Endothelial cell of umbilical vein (primary cell): ENCODE results near the gene P2RY6. TPM values are rescaled to one million over a fixed set of nuclear protein-coding genes. Genes with fewer than 3 reads are reported as not detected.

ENCODE experiments used
- BruUV-seq: library from RNA; stranded (reverse); fragments of 400-500 nt; replicated peaks from 2 replicates; lab custom pipeline; 2021; lab: Mats Ljungman, UMichigan
- CTCF ChIA-PET: fragments of 300-600, 350-600 bp; sonication (Branson Sonifier 250); formaldehyde crosslinking; loops from one replicate; lab custom pipeline; 2021; ENCODE audit warnings: antibody characterized with exemption, inconsistent platforms; lab: Charles Lee
- POLR2A ChIA-PET: fragments of 300-600, 350-600 bp; sonication (Branson Sonifier 250); formaldehyde crosslinking; loops from one replicate; lab custom pipeline; 2021; ENCODE audit warnings: antibody characterized with exemption, inconsistent platforms; lab: Charles Lee
- DNase-seq: peaks from one replicate; pipeline ENCODE4 v3.0.0-alpha.2; 2011; ENCODE audit warnings: low read depth, low spot score
- FAIRE-seq: peaks from 2 replicates; lab custom pipeline; 2011; peaks lifted over from hg19 to GRCh38; lab: Jason Lieb, UNC
- H2AFZ ChIP-seq: 2 replicates; pipeline ENCODE4 v1.6.0; 2012; ENCODE audit warnings: low read depth, low read length, control low read depth, inconsistent platforms
- H3K27ac ChIP-seq: 2 replicates; pipeline ENCODE4 v1.5.1; 2011; ENCODE audit warnings: low read depth, mild to moderate bottlenecking, control low read depth, low read length, moderate library complexity; ENCODE audit not compliant: insufficient read depth
- H3K27me3 ChIP-seq, 2 experiments: 2 replicates each; pipeline versions ENCODE4 v1.6.0 to v1.6.1; 2011; ENCODE audit warnings: low read length in 2 of 2, mixed read lengths in 1 of 2; ENCODE audit not compliant: control insufficient read depth in 2 of 2, insufficient read depth in 2 of 2
- H3K36me3 ChIP-seq, 2 experiments: 2 replicates in 1 of 2; 3 replicates in 1 of 2; pipeline ENCODE4 v1.5.1; 2011; ENCODE audit warnings: low read length in 2 of 2, mild to moderate bottlenecking in 1 of 2, moderate library complexity in 1 of 2; ENCODE audit not compliant: control insufficient read depth in 2 of 2, insufficient read depth in 2 of 2; ENCODE audit errors: extremely low read depth in 1 of 2
- H3K4me1 ChIP-seq: 3 replicates; pipeline ENCODE4 v1.5.1; 2011; ENCODE audit warnings: mild to moderate bottlenecking, low read length; ENCODE audit not compliant: control insufficient read depth, insufficient read depth; ENCODE audit errors: extremely low read depth
- H3K4me2 ChIP-seq: 2 replicates; pipeline ENCODE4 v1.6.1; 2011; ENCODE audit warnings: low read length, control low read depth, mixed read lengths; ENCODE audit not compliant: insufficient read depth
- H3K4me3 ChIP-seq, 3 experiments: fragments of 200-600 bp in 1 of 3; sonication (generic), shearing (Covaris generic) in 1 of 3; replicated peaks in 1 of 3; 2 replicates each; pipeline ENCODE4 v1.5.1; 2011 to 2016; ENCODE audit warnings: control low read depth in 3 of 3, low read length in 3 of 3, mild to moderate bottlenecking in 2 of 3, inconsistent platforms in 1 of 3, low read depth in 1 of 3, moderate library complexity in 1 of 3; ENCODE audit not compliant: insufficient read depth in 1 of 3
- H3K79me2 ChIP-seq: 2 replicates; pipeline ENCODE4 v1.6.0; 2012; ENCODE audit warnings: low read length, inconsistent platforms; ENCODE audit not compliant: control insufficient read depth, insufficient read depth
- H3K9ac ChIP-seq: replicated peaks from 2 replicates; pipeline ENCODE3; 2011; ENCODE audit warnings: low read length, control low read depth; ENCODE audit not compliant: insufficient read depth; ENCODE audit errors: extremely low read depth
- H3K9me1 ChIP-seq: replicated peaks from 3 replicates; pipeline ENCODE4 v1.6.0; 2011; ENCODE audit warnings: mild to moderate bottlenecking, low read length; ENCODE audit not compliant: control insufficient read depth, insufficient read depth; ENCODE audit errors: extremely low read depth
- H3K9me3 ChIP-seq: replicated peaks from 2 replicates; pipeline ENCODE4 v1.5.1; 2012; ENCODE audit warnings: low read length, inconsistent platforms; ENCODE audit not compliant: control insufficient read depth, insufficient read depth
- H4K20me1 ChIP-seq: replicated peaks from 2 replicates; pipeline ENCODE3; 2011; ENCODE audit warnings: mild to moderate bottlenecking, low read length; ENCODE audit not compliant: control insufficient read depth, insufficient read depth; ENCODE audit errors: extremely low read depth
- EZH2 ChIP-seq: IDR thresholded peaks from 2 replicates; pipeline ENCODE4 v1.6.1; 2012; ENCODE audit warnings: borderline replicate concordance, low read depth, mild to moderate bottlenecking, moderate library complexity, low read length, inconsistent platforms; ENCODE audit not compliant: severe bottlenecking
- FOS ChIP-seq: IDR thresholded peaks from 2 replicates; pipeline ENCODE4 v1.6.1; 2011; ENCODE audit warnings: mild to moderate bottlenecking, low read length, moderate library complexity, borderline replicate concordance; ENCODE audit not compliant: insufficient read depth
- GATA2 ChIP-seq: IDR thresholded peaks from 2 replicates; pipeline ENCODE4 v1.7.0; 2011; ENCODE audit warnings: low read depth, mild to moderate bottlenecking, moderate library complexity, mixed read lengths, low read length; ENCODE audit not compliant: insufficient read length, insufficient read depth
- JUN ChIP-seq: IDR thresholded peaks from 2 replicates; pipeline ENCODE4 v1.6.1; 2011; ENCODE audit warnings: borderline replicate concordance, low read depth; ENCODE audit not compliant: insufficient read length, insufficient read depth
- MYC ChIP-seq: IDR thresholded peaks from one replicate; pipeline ENCODE4 v1.6.1; 2011; ENCODE audit warnings: mild to moderate bottlenecking, low read depth, low read length
- POLR2A ChIP-seq: IDR thresholded peaks from 2 replicates; pipeline ENCODE4 v1.6.1; 2012; ENCODE audit warnings: low read depth, mild to moderate bottlenecking, control low read depth, low read length
- POLR2AphosphoS5 ChIP-seq: IDR thresholded peaks from 2 replicates; pipeline ENCODE4 v1.6.1; 2012; ENCODE audit warnings: low read depth, mild to moderate bottlenecking, control low read depth, low read length, moderate library complexity; ENCODE audit not compliant: insufficient read depth
- dilution Hi-C: fragments of 300-500 bp; cut with MboI; formaldehyde crosslinking; loops from one replicate; pipeline ENCODE4 v1.15.0; 2019; ENCODE audit warnings: low sequenced_read_pairs; ENCODE audit not compliant: extremely low pct_ligation_motif_present
- intact Hi-C: fragments of 100-400 bp; cut with micrococcal nuclease; formaldehyde crosslinking; loops from one replicate; pipeline ENCODE4 v1.10.0; 2022
- polyA plus RNA-seq, 4 experiments: library from polyadenylated mRNA; depleted of rRNA in 3 of 4; stranded (reverse) in 3 of 4; unstranded in 1 of 4; fragments of >200 nt; gene quantifications; 2 replicates each; pipeline versions ENCODE4 v1.2.1 to v1.2.3, GENCODE V29; 2011 to 2012; ENCODE audit warnings: missing spikeins in 1 of 4
- total RNA-seq: library from RNA; stranded (reverse); gene quantifications from 2 replicates; pipeline ENCODE4 v1.2.3, GENCODE V29; 2021
- TF ChIP-seq, protein P1 (sequence below), 2 donors: IDR thresholded peaks; 1 replicate in 1 of 2; 2 replicates in 1 of 2; pipeline ENCODE4 v1.5.1; 2011; ENCODE audit warnings: low read length in 2 of 2, mild to moderate bottlenecking in 2 of 2, moderate library complexity in 2 of 2, control low read depth in 1 of 2, inconsistent platforms in 1 of 2, low read depth in 1 of 2; ENCODE audit not compliant: insufficient read depth in 1 of 2; ENCODE audit errors: extremely low read depth in 1 of 2
- TF ChIP-seq, protein P2 (sequence below): IDR thresholded peaks from 2 replicates; pipeline ENCODE4 v1.6.1; 2011; ENCODE audit not compliant: insufficient read depth, insufficient read length

P2RY6 gene
- total and polyA plus RNA-seq, 2 donors (not counting 3 experiments of a cell fraction or from before 2014, with no cell fraction given) = 0.47 TPM; not detected in 1

DNA sequence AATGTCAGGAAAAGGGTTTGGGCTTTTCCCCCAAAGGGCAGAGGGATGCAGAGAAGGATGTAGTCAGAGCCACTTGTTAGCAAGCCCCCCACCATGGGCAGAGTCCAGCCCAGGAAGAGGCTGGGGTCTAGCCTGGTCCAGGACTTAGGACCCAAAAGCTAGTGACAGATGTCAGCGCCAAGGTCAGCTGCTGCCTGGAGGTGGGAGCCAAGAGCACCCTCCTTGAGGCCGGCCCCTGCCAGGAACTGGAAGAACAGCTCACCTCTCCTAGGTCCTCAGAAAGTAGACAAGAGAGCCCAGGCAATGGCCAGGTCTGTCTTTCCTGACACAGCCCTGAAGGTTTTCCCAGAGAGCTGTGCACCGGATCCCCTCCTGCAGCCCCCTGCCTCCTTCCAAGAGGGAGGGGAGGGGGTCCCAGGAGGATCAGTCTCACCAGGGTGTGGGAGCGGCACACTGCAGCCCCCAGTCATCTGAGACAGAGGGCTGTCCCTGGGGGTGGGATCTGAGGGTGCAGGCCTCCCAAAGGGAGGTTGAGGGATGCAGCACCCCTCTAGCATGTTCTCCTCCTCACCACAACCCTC, 21.3 kb downstream of the P2RY6 start:
- ChIA-PET POLR2A (no interaction called here), CTCF (interaction anchor here (1.3 to 7.5 kb wide), 4 partner anchors 11 to 109 kb away, joined by 3 to 110 read pairs (median 37); no protein-coding TSS in a partner anchor)
- FAIRE-seq = no peak
- dilution Hi-C loops = no loop called here
- no peak for TF ChIP-seq POLR2AphosphoS5
- TF ChIP-seq, protein P1, sequence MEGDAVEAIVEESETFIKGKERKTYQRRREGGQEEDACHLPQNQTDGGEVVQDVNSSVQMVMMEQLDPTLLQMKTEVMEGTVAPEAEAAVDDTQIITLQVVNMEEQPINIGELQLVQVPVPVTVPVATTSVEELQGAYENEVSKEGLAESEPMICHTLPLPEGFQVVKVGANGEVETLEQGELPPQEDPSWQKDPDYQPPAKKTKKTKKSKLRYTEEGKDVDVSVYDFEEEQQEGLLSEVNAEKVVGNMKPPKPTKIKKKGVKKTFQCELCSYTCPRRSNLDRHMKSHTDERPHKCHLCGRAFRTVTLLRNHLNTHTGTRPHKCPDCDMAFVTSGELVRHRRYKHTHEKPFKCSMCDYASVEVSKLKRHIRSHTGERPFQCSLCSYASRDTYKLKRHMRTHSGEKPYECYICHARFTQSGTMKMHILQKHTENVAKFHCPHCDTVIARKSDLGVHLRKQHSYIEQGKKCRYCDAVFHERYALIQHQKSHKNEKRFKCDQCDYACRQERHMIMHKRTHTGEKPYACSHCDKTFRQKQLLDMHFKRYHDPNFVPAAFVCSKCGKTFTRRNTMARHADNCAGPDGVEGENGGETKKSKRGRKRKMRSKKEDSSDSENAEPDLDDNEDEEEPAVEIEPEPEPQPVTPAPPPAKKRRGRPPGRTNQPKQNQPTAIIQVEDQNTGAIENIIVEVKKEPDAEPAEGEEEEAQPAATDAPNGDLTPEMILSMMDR (IDR thresholded peaks at IDR 0.05; ENCODE audit: extremely low read depth in 1 of 2, insufficient read depth in 1 of 2, low read depth in 1 of 2, low read length in 2 of 2) = no peak
- TF ChIP-seq POLR2A = no peak
- TF ChIP-seq EZH2 = no peak
- TF ChIP-seq FOS = no peak
- no peak for TF ChIP-seq JUN
- TF ChIP-seq, protein P2, sequence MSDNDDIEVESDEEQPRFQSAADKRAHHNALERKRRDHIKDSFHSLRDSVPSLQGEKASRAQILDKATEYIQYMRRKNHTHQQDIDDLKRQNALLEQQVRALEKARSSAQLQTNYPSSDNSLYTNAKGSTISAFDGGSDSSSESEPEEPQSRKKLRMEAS = no peak
- no peak for TF ChIP-seq GATA2
- no peak for TF ChIP-seq MYC
- Histone ChIP-seq H3K4me1 (peaks cover 15% of the 10 kb centered on the region), H3K9me1 (no peaks in the 10 kb centered on the region), H3K27ac (no peak overlapping the region), H3K4me2 (no peak overlapping the region), H3K4me3 (no peak overlapping the region), H3K27me3 (no peaks in the 10 kb centered on the region), H3K9ac (no peak overlapping the region), H3K36me3 (no peaks in the 10 kb centered on the region), H2AFZ (no peak overlapping the region), H3K9me3 (no peaks in the 10 kb centered on the region), H3K79me2 (no peaks in the 10 kb centered on the region), H4K20me1 (no peaks in the 10 kb centered on the region)
- no peak for DNase-seq
- intact Hi-C loops = no loop called here
- BruUV-seq = no TSS peak
